Activated CD8-positive, alpha-beta memory T cell treated with anti-CD3 and anti-CD28 coated beads for 24 hours (primary cell): ENCODE data around the gene OPCML.
A peak's percentile ranks its signal among the peaks of the same experiment; 100 is the strongest.

ENCODE experiments used
- DNase-seq: peaks from one replicate; pipeline ENCODE4 v3.0.0-alpha.2; 2020

The OPCML gene

DNA sequence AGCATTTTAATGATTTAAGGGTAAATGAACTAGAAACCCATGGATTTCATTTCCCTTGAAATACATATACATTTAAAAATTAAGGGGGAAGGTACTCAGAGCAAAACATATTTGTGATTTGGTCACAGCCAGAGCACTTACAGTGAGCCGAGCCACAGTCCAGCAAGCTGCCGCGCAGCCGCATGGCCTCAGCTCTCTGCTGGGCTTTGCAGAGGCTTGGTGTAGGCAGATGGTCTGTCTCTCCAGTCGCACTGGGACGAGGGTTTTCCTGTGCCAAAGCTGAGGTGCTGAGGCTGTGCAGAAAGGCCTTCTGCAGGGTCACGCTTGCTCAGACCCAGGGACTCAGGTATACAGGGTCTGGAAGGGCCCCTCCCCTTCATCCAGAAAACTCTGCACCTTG, 367.3 kb downstream of the OPCML start:
- DNase-seq: no peak

DNA sequence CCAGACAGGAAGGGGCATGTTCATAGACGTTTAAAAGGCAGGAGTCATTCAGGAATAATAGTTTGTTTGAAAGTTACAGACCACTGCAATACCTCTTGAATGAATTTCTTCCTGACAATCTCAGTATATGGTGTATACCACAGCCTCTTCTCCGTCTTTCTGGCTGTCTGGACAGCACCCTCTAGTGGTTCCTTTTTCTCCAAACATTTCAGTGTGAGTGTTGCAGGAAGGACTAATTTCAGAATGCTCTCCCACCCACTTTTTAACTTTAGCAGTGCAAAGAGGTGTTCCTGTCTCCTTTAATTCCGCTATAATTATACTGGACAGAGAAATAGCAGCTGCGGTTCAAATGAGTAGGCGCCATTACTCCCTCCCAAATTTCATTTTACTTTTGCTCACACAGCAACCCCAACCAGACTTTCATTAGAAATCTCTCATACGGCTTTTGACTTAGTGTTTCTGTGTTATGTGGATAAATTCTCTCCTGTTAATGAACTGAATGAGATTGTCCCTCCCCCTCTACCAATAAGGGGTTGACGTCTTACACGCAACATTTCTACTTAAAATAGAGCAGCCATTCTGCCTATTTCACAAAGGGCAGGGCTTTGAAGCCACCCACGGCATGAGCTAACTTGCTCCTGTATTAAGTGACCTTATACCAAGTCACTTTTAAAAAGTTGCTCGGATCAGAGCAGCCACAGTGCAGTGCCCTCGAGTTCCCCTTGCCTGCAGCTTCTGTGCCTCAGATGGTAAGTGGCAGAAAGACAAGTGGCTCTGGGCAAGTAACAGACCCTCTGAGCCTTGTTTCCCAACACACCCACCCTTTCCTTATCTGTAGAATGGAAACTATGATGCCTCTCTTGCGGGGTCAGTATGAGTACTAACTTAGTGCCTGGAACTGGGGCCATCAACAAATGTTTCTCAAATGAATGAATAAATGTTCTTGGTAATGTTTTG, 368.6 kb downstream of the OPCML start:
- DNase-seq: no peak

DNA sequence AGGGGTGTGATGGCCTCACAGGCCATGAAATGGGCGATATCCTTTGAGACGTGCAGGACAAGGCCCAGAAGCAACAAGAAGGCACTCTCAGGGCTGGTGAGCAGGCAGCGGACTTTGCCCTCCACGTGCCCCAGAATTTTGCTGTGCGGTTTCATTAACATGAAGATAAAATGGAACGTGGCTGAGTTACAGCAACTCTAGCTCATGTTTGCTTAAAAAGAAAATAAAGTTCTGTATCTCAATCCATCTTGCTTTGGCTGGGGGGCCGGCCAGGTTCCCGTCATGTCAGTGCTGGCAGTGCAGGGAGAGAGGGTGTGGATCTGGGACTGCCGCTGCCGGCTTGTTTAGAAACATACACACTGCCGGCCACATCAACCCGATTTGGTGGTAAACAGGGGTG, 370.1 kb downstream of the OPCML start:
- no peak for DNase-seq

DNA sequence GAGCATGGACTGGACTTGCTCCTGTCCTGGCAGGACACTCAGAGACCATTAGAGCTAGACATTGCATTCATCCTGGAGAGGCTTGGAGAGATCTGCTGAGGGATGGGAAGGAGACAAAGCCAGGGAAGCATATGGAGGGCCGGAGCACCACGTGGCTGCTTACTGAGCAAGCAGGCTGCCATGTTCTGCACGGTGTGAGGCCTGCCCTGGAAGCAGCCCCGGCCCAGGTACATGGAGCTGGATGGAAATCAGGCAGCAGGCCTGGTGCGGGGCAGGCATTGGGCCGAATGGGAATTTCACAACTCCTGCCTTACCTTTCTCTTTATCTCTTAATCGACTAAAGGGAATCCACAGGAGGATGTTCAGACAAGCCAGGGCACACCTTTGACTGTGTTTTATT, 371.5 kb downstream of the OPCML start:
- no peak for DNase-seq

DNA sequence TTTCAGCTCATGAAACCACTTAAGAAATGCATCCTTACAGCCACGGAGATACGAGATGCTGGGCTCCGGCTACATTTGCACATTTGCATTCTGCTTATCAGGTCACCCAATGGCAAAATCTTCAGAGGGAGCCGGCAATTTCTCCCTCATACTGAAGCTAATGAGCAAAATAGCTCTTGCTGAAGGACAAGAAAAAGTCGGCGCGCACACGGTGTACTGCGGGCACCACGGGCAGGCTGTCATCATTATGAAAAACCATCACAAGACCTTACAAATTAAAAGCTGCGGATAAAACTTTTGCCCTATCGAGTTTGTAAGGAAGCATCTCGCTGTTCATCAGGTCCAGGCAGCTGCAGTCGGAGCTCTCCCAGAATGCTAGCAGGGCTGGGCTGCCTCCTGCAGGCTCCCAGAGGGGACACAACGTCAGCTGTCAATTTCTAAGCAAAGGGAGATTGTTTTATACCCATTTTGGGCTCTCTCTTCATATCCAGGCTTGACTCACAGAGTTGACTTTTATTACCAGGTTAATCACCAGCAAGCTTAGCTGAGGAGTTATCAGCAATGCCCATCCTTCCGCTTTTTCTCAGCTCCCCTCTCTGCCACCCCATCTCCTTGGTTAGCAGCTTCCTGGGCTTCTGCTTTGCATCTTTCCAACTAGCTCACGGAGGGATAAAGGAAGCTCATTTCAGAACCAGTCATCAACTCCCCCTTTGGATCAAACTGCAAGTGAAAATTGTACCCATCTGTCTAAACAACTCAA, 375.1 kb downstream of the OPCML start:
- DNase-seq: no peak

DNA sequence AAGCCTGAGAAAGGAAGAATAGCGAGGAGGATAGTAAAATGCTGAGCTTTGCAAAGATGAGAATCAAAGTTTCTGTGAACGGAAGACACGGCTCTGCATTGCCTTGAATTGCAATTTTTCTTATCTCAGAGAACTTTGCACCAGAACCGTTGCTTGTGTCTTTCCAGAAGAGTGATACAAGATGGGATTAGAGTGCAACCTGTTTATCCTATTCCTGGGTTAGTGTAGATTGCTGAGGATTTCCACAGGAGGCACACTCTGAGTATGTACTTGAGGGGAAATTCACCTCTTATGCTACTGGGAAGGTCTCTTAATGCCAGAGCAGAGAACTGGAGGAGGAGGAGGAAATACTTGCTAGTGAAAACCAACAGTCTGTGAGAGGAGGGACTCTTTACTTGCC, 377.5 kb downstream of the OPCML start:
- DNase-seq: no peak

DNA sequence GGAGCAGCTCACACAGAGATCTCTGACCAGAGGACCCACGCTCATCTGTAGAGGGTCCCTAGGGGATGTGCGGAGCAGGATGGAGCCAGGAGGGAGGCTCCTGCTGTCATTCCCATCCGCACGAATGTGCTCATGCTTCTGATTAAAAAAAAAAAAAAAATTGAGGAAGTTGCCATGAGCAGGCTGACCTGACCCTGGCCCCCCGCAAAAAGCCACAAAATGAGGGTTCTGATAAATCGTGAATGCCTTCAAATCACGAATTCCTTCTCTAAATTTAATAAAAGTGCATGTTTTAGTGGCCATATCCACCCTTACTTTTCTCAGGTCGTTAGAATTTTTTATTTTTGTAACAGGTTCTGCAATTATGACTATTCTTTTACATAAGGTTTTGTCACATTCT, 378.2 kb downstream of the OPCML start:
- DNase-seq: no peak

DNA sequence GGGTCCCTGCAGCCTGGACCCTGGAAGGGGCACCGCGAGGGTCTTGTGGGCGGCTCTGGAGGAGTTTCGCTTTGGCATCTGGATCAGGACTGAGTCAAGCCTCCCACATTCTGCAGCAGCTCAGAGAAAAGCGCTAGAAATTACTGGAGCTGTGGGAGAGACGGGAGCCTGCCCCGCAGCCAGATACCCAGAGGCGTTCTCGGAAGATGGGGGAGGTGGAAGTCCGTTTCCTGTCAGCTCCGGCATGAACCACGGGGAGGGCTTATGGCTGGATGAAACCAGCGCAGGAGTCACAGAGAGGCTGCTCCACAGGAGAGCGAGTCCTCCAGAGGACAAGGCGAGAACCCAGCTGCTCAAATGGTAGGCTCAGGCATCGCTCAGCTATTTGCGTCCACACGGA, 379.3 kb downstream of the OPCML start:
- no peak for DNase-seq

DNA sequence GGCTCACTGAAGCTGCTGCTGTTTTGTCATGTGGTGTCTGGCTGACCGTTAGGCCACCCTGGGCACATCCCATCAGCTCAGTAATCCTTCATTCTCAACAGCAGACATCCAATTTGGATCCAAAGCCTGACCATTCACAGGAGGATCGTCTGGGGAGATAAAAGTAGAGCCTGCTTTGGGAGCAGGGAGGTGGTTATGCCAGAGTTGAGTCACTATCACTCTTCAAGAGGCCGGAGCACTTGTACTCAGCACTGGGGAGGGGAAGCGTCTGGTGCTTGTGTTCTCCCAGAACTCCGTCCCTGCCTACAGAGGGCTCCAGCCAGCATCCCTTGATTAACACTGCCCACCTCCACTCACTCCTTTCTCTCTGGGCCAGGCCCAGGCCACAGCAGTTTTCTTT, 382.6 kb downstream of the OPCML start:
- DNase-seq: no peak

DNA sequence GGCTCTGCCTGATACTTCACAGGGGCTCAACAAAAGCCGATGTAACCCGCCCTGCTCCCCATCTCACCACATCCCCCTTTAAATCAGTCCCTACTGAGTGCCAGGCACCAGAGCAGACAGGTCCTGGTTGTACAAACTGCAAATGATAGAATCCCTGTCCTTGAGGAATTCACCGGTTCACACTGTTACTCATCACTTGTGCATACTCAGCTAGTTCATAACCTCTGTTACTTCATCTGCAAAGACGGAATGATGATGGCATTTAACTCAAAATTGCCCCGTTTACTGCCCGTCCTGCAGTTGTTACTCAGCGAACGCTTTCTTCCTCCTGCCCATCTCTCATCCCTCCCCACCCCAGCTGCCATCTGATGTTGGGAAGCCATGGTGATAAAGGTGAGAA, 384.7 kb downstream of the OPCML start:
- DNase-seq: no peak

DNA sequence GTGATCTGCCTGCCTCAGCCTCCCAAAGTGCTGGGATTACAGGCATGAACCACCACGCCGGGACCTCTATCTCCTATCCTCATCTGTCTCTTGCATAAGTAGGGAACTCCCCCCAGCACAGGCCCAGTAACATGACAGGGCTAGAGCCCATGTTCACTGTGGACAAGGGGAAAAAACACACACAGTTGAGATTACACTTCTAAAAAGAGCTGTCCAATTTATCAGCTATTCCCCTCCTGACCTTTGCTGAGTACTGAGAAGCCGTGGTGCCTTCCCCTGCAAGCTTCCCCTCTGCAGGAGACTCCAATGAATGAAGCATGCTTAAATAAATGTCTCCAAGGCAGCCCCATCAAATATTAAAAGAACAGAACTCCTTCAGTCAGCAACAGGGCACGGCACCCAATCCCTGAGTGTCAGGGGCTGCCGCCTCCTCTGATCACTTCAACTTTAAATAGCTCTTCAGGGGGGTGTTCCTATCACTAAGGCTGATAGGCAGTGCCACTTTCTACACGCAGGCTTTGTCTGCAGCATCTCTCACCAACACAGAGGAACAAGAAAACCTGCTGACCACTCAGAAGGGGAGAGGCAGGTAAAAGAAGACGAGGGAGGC, 385.5 kb downstream of the OPCML start:
- no peak for DNase-seq

DNA sequence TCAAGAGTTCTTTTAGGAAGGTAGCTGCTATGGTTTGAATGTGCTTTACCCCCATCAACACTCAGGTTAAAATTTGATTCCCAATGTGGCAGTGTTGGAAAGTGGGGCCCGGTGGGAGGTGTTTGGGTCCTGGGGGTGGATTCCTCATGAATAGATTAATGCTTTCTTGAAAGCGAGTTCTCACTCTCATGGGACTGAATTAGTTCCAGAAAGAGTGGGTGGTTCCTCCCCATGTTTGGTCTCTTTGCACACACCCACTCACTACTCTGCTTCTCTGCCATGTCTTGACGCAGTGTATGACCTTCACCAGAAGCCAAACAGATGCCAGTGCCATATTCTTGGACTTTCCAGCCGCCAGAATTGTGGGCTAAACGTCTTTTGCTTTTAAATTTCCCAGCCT, 394.4 kb downstream of the OPCML start:
- no peak for DNase-seq

DNA sequence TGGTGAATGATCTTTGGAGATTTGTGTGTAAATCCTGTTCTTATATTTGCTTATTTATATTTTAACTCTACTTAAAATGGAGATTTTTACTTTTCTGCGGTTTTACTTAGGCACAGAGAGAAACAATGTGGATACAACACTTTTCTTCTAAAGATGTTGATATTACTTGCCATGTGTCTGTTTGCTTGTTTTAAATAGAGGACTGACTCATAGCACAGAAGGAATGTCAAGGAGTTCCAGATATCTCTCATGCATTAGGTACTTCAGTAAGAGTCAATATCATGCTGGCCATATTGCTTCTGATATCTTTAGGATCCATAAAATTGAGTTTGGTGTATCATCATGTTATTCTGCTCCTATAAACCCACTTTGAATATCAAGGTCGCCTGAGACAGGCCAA, 395.0 kb downstream of the OPCML start:
- DNase-seq: no peak

DNA sequence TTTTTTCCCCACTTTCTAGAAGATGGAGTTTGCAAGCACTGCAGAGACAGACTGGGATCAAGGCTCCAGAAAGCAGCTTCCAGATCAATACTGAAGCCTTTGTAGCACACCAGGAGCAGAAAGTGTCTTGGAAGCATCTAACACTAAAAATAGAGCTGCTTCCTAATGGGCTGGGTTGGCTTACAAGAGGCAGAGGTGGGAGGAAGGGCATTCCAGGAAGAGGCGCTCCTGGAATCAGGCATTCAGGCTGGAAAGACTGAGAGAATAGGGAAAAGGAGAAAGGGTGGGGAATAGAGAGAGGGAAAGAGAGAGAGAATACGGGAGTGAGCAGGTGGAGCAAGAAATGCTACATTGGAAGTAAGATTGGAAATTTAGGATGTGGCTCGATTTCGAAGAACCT, 395.9 kb downstream of the OPCML start:
- DNase-seq: no peak

DNA sequence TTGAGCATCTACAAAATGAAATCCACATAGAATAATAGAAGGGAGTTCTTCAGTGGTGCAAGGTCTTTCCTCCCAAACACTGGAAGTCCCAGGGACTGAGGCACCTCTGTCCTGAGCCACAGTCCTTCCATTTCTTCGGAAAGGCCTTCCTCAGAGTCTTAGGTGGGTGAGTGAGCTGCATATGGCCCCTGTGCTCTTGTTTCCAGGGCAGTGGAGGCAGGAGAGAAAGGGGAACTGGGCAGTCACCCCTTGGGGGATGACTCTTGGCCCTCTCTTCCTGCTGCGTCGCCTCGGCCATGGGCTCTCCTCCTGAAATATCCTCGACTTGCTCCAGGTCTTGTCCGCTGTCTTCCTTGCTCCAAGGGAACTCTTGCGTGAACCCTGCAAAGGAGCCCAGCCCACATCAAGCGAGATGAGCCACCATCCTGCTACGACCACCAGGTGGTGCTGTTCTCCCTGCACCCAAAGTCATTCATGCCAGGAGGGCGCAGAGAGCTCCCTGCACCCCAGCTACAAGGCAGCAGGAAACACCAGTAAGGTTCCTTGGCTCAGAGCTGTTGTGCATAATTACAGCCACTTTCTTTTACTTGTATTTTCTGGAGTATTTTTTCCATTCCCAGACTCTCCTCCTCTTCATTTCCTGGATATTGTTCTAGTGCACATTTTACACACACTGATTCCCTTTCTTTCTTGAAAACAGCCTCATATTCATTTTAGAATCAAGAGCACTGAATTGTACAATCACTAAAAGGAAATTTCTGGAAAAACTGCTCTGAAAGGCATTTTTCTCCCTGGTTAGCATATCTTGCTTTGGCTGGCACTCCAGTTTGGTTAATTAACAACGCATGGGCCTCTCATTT, 397.8 kb downstream of the OPCML start:
- DNase-seq: peak; percentile 61

DNA sequence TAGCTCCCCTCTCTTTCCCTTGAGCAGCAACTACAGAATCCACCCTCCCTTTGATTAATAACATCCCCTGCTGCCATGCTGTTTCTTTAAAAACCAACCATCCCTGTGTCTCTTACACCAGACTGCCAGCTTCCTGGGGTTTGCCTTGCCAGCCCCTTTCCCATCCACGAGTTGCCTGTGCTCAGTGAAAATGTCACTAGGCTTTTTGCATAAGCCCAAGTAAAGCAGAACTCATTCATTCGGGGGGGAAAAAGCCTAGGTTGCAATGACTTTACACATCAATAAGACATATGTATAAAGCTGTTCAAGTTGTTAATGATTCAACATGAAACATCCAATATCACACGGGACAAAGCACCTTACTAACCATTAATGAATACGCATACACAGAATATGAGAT, 398.7 kb downstream of the OPCML start:
- DNase-seq: no peak

DNA sequence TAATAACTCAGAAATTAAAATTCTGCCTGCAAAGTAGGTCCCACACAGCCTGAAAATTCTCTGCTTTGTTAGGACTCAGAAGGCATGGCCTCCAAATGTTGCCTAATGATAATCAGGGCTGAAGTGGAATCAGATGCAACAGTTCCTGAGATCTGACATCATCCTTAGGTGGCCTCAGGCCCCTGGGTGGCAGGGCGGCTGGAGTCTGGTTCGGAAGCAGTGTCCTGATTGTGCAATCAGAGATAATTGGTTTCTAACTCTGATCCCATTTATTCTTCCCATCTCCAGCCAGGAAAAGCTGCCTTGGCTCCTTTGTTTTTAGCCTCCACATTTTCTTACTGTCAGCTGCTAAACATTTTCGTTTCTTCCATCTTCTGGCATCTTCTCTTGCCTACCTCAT, 399.3 kb downstream of the OPCML start:
- DNase-seq: no peak

DNA sequence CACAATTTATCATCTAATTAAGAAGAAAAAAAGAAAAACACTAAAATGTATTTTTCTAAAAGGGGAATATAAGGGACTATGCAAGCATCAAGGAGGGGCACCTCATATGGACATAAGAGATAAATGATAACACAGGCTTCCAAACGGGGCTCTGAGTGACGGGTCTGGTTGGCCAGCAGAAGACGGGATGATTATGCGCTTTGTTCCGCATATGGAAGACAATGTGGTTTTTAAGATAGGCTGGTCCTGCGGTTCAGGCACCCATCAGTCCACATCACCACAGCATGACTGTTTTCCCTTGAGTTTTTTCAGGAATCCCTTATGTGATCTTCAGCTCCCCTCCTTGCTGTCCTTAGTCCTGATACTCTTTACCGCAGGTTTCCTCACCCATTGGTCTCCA, 404.6 kb downstream of the OPCML start:
- no peak for DNase-seq

DNA sequence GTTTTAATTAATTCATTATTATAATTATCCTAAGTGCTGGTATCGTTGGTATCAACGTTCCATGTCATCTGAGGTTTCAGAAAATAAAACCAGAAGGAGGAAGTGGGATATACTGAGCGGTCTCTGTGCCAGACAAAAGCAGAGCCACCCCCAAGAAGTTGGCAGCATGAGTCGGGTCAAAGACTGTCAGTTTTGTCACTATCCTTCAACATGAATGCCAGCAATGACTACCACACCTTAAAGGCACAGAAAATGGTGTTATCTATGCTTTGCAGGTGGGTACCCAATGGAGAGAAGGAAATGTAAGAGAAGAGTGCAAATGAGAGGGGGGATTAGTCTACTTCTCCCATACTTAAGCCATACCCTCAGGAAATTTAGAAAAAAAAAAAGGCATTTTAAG, 408.5 kb downstream of the OPCML start:
- DNase-seq: no peak

DNA sequence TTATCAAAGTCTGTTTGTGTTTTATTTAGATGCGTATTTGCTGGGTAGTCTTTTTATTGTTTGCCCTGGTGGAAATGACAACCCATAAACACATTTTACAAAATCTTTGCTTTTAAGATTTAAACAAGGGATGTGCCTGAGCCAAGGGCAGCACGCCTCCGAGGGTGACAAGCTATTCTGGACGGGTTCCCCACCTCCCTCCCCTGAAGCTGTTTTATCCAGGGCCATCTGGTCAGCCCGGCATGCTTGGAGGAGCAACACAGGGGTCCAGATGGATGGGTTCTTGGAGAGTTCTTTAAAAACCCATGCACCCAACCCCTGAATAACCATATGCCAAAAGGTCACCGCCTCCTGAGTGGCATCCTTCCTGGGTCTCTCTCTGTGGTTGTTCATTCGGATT, 408.9 kb downstream of the OPCML start:
- DNase-seq: no peak

DNA sequence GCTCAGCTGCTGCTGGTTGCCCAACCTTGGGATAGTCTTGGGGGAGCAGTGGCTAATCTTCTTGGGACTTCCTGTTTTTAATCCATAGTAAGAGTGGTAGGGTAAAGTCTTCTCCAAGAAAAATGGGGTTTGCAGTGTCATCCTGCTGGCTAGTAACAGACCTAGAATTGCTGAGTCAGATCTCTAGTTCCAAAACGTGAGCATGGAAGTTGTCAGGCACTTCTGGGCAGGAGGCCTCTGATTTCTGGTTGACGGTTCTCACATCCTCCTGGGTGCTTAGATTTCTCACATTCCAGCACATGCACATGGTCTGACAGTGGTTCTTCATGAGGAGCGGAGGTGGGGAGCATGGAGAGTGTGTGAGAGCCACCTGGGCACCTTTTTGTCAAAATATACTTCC, 410.0 kb downstream of the OPCML start:
- DNase-seq: no peak

DNA sequence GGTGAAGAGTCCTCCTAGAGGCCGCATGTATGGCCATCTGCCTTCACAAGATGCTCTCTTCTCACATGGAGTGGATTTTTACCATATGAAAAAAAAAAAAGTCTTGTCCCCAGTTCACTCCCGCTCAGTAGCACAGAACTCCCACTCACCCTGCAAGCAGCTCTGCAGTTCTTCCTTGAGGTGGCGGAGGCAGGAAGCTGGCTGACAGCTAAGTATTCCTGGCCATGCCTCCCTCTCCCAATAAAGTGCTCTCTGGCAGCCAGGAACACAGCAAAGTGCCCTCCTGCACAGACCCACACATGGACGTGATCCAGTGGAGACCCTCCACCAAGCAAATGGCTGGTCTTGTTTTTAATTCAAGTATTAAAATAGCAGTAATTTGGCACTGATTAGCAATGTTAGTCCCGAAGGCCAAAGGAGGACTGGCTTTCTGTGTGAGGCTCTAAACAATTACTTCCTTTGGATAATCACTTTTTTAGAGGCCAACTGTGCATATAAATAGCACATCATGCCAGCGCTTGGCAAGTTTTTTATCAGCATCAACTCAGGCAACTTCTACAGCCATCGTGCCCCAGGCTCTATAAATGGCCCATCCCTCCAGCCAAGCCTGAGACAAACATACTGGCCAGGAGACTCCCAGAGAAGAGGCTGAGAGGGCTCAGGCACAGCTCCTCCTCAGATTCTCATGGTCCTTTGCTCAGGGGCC, 413.6 kb downstream of the OPCML start:
- DNase-seq: no peak
